HG03354 (cell line): ENCODE data around the gene MDN1.
"Not testable (repeated sequence)": the region's sequence is repeated elsewhere in the genome, so short reads cannot be mapped to it uniquely, and the experiment has no call there.

Source experiments
- ATAC-seq: cut with Tn5 transposase; IDR thresholded peaks from one replicate; pipeline ENCODE4 v1.9.1; 2021; ENCODE audit warnings: mild to moderate bottlenecking; ENCODE audit not compliant: unreplicated experiment, poor library complexity, severe bottlenecking

MDN1 gene

GRCh38 chr6:89819336-89820130 lies at the start of gene MDN1:
Gene MDN1, minus strand, starts transcription at chr6:89819794. Its CDS starts 187 bp downstream, at chr6:89819607.
- ATAC-seq: peak; percentile 95

- ATAC-seq: no peak
These were observed 46.6 kb upstream of the MDN1 start for GRCh38 chr6:89866024-89866678.

GRCh38 chr6:89862698-89863097 lies 43.1 kb upstream of the MDN1 start:
- no peak for ATAC-seq

- ATAC-seq: peak; percentile 55
These were observed 42.7 kb upstream of the MDN1 start for GRCh38 chr6:89862273-89862672.

- peak; percentile 56 for ATAC-seq
These were observed 40.1 kb upstream of the MDN1 start for GRCh38 chr6:89859744-89860143.

GRCh38 chr6:89858041-89858440 lies 38.4 kb upstream of the MDN1 start:
- ATAC-seq: no peak

GRCh38 chr6:89853068-89853467 lies 33.5 kb upstream of the MDN1 start:
- ATAC-seq: no peak

- ATAC-seq: not testable (repeated sequence)
These were observed 27.9 kb upstream of the MDN1 start for GRCh38 chr6:89847513-89847912.

- no peak for ATAC-seq
These were observed 23.5 kb upstream of the MDN1 start for GRCh38 chr6:89843070-89843469.

- no peak for ATAC-seq
These were observed 22.6 kb upstream of the MDN1 start for GRCh38 chr6:89842228-89842627.

- no peak for ATAC-seq
These were observed 20.9 kb upstream of the MDN1 start for GRCh38 chr6:89840538-89840937.

GRCh38 chr6:89836639-89837222 lies 17.1 kb upstream of the MDN1 start:
- ATAC-seq: no peak

- peak; percentile 97 for ATAC-seq
These were observed 15.5 kb upstream of the MDN1 start for GRCh38 chr6:89834884-89835792.

- ATAC-seq: no peak
These were observed 10.7 kb upstream of the MDN1 start for GRCh38 chr6:89830170-89830809.

- ATAC-seq: peak; percentile 98
These were observed 10.0 kb upstream of the MDN1 start, which contains the start of gene CASP8AP2 for GRCh38 chr6:89829472-89830169. Gene CASP8AP2, plus strand, starts transcription at chr6:89829880.

- ATAC-seq: peak; percentile 37
These were observed 9.4 kb upstream of the MDN1 start for GRCh38 chr6:89828988-89829471.

- not testable (repeated sequence) for ATAC-seq
These were observed 8.9 kb upstream of the MDN1 start for GRCh38 chr6:89828475-89828987.

- no peak for ATAC-seq
These were observed 6.5 kb upstream of the MDN1 start for GRCh38 chr6:89826029-89826528.
